ENCODE measurements around the gene PDE6C.

PDE6C gene

GRCh38 chr10:93593254-93593653 is 19.1 kb upstream of the PDE6C start:
- H3F3A ChIP-seq (ENCODE audit: insufficient read depth, low read length), result no peaks in the 10 kb centered on the region
- no peaks in the 10 kb centered on the region for H3K79me2 ChIP-seq (ENCODE audit: low read length)
- H3K27me3 ChIP-seq (replicated peaks; ENCODE audit: insufficient read depth, low read length), result no peaks in the 10 kb centered on the region
- H3K4me1 ChIP-seq (ENCODE audit: low read length), result no peaks in the 10 kb centered on the region
- no peak overlapping the region for H3K27ac ChIP-seq (ENCODE audit: low read length)
- no peaks in the 10 kb centered on the region for H3K9me3 ChIP-seq (replicated peaks; ENCODE audit: insufficient read depth, low read length)
- H3K4me2 ChIP-seq (ENCODE audit: low read depth, low read length), result no peak overlapping the region
- no peak for DNase-seq
- H3K9ac ChIP-seq (ENCODE audit: low read length), result no peak overlapping the region
- H2AFZ ChIP-seq (ENCODE audit: low read length), result no peak overlapping the region
- H3K4me3 ChIP-seq (ENCODE audit: low read length), result no peak overlapping the region
- TF ChIP-seq EZH2phosphoT487 (IDR thresholded peaks at IDR 0.05; ENCODE audit: low read length) (no peak), CTCF (IDR thresholded peaks at IDR 0.05; ENCODE audit: low read length) (no peak), EZH2 (optimal IDR thresholded peaks at IDR 0.05; ENCODE audit: low read depth, low read length) (no peak)
- H3K9me2 ChIP-seq (replicated peaks; ENCODE audit: insufficient read depth, low read length), result no peaks in the 10 kb centered on the region
- H4K20me1 ChIP-seq (ENCODE audit: insufficient read depth, low read length), result no peaks in the 10 kb centered on the region
- no peaks in the 10 kb centered on the region for H3K36me3 ChIP-seq (replicated peaks; ENCODE audit: insufficient read depth, low read length)

DNA sequence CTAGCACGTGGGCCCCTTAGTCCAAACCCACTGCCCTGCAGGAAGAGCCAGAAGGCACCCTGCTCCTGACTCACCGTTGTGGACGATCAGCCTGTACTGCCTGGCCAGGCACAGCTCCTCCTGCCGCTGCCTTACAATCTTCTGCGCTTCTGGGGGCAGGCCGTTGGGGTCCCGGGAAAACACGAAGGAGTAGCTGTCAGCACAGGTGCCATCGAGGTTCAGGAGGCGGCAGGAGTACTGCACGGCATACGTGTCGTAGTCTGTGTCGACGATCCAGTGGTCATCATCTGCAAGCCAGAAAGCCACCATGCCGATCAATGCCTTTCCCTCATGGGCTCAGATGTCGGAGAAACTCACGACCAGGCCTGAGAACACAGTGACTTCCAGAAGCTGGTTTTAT is 18.6 kb upstream of the PDE6C start:
- Histone ChIP-seq H3K79me2 (ENCODE audit: low read length) (no peaks in the 10 kb centered on the region), H3K9ac (ENCODE audit: low read length) (no peak overlapping the region), H4K20me1 (ENCODE audit: insufficient read depth, low read length) (no peaks in the 10 kb centered on the region), H3K4me2 (ENCODE audit: low read depth, low read length) (no peak overlapping the region), H3K9me3 (replicated peaks; ENCODE audit: insufficient read depth, low read length) (no peaks in the 10 kb centered on the region), H3K9me2 (replicated peaks; ENCODE audit: insufficient read depth, low read length) (no peaks in the 10 kb centered on the region), H3K27ac (ENCODE audit: low read length) (no peak overlapping the region), H3F3A (ENCODE audit: insufficient read depth, low read length) (no peaks in the 10 kb centered on the region), H3K36me3 (replicated peaks; ENCODE audit: insufficient read depth, low read length) (no peaks in the 10 kb centered on the region), H3K4me1 (ENCODE audit: low read length) (no peaks in the 10 kb centered on the region), H3K4me3 (ENCODE audit: low read length) (no peak overlapping the region), H2AFZ (ENCODE audit: low read length) (no peak overlapping the region), H3K27me3 (replicated peaks; ENCODE audit: insufficient read depth, low read length) (no peaks in the 10 kb centered on the region)
- TF ChIP-seq EZH2phosphoT487 (IDR thresholded peaks at IDR 0.05; ENCODE audit: low read length), result no peak
- no peak for TF ChIP-seq CTCF (IDR thresholded peaks at IDR 0.05; ENCODE audit: low read length)
- TF ChIP-seq EZH2 (optimal IDR thresholded peaks at IDR 0.05; ENCODE audit: low read depth, low read length), result no peak
- DNase-seq, result no peak

DNA sequence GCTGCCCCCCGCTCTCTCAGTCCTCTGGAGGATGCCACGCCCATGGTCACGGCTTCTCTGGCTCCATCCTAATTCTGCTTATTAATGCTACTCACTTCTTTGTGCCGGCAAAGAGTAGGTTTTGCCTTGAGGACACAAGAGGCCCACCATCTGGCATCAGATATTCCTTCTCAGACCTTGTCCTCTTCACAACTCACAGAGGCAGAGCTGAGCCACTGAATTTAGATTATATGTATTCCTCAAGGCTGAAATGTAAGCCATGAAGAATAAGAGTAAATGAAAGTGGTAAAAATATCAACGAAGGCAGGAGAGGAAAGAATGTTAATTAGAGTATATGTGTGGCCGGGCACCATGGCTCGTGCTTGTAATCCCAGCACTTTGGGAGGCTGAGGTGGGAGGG is 17.8 kb upstream of the PDE6C start:
- Histone ChIP-seq H3K9me2 (replicated peaks; ENCODE audit: insufficient read depth, low read length) (no peaks in the 10 kb centered on the region), H3K9me3 (replicated peaks; ENCODE audit: insufficient read depth, low read length) (no peaks in the 10 kb centered on the region), H3K36me3 (replicated peaks; ENCODE audit: insufficient read depth, low read length) (no peaks in the 10 kb centered on the region), H3F3A (ENCODE audit: insufficient read depth, low read length) (no peaks in the 10 kb centered on the region), H3K27me3 (replicated peaks; ENCODE audit: insufficient read depth, low read length) (no peaks in the 10 kb centered on the region), H3K79me2 (ENCODE audit: low read length) (no peaks in the 10 kb centered on the region), H3K27ac (ENCODE audit: low read length) (no peak overlapping the region), H3K4me1 (ENCODE audit: low read length) (no peaks in the 10 kb centered on the region), H3K4me3 (ENCODE audit: low read length) (no peak overlapping the region), H3K4me2 (ENCODE audit: low read depth, low read length) (no peak overlapping the region), H2AFZ (ENCODE audit: low read length) (no peak overlapping the region), H3K9ac (ENCODE audit: low read length) (no peak overlapping the region), H4K20me1 (ENCODE audit: insufficient read depth, low read length) (no peaks in the 10 kb centered on the region)
- TF ChIP-seq EZH2phosphoT487 (IDR thresholded peaks at IDR 0.05; ENCODE audit: low read length) (no peak), CTCF (IDR thresholded peaks at IDR 0.05; ENCODE audit: low read length) (no peak), EZH2 (optimal IDR thresholded peaks at IDR 0.05; ENCODE audit: low read depth, low read length) (no peak)
- DNase-seq, result no peak
